Measurements from ENCODE around the gene BCL6B.
"Not testable (repeated sequence)": the region's sequence is repeated elsewhere in the genome, so short reads cannot be mapped to it uniquely, and the experiment has no call there.

BCL6B gene

GRCh38 chr17:7029659-7030058, 6.8 kb downstream of the BCL6B start:
- peak; percentile 40 to 70 for DNase-seq

DNA sequence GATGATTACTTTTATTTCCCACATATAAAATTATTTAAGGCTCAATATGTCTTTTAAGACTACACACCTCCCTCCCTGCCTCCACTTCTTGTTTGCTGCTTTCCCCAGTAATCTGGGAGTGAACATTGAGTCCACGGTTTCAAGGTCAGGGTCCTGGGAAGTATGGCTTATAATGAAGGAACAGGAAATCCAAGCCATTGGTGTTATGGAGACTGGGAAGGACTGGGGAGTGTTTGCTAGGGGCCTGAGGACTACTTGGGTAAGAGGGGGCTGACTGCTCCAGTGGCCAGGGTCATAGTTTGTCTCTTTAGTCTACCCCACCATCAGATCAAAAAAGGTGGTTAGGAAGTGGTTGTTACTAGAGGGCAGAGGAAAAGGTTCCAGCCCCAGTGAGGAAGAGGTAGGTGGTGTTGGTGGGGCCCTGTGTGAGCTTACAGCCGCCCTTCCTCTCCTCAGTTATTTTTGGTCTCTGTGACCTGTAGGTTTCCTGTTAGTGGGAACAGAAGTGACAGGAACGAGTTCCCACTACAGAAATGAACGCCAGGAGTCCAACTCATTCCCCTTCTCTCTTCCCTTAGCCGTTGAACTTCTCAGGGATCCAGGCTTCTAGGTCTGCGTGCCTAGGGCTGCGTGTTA, 12.2 kb downstream of the BCL6B start:
- DNase-seq = no peak

DNA sequence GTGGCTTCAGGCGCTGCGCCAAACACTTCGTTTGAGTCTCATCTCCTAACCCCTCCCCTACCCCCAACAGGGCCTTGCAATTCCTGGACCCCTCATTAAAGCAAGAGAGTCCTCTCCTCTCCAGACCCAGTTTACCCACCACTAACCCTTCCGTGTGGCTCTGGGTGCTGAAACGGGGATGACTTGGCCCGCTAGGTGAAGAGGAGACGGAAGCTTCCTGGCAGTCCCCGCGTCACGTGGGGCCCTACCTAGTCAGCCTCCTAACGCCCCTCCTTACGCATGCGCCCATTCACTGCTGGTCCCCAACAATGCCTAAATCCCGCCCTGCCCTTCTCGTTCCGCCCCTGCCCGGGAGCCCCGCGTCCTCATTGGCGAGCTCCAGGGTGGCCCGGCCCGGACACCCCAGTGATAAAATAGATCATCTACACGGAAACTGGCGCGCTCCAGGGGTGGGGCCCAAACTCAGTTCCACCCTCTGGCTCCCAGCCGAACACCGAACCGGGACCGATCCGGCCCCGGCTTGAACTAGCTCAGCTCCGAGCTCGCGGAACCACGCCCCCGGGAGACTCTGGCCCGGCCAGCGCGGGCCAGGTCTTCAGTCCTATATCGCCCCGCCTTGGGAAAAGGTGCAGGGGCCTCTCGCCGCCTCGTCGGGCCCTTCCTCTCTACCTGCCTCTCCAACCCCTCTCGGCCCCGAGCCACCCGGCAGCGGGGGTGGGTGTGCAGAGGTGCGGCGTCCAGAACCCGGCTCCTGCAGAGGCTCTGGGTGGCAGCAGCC, 12.9 kb downstream of the BCL6B start, which contains the start of gene SLC16A13:
Gene SLC16A13 (plus strand): TSS at position 425 of the 778 bp plus-strand sequence. CDS start 368 bp downstream, outside the sequence.
- DNase-seq = peak; percentile 97

DNA sequence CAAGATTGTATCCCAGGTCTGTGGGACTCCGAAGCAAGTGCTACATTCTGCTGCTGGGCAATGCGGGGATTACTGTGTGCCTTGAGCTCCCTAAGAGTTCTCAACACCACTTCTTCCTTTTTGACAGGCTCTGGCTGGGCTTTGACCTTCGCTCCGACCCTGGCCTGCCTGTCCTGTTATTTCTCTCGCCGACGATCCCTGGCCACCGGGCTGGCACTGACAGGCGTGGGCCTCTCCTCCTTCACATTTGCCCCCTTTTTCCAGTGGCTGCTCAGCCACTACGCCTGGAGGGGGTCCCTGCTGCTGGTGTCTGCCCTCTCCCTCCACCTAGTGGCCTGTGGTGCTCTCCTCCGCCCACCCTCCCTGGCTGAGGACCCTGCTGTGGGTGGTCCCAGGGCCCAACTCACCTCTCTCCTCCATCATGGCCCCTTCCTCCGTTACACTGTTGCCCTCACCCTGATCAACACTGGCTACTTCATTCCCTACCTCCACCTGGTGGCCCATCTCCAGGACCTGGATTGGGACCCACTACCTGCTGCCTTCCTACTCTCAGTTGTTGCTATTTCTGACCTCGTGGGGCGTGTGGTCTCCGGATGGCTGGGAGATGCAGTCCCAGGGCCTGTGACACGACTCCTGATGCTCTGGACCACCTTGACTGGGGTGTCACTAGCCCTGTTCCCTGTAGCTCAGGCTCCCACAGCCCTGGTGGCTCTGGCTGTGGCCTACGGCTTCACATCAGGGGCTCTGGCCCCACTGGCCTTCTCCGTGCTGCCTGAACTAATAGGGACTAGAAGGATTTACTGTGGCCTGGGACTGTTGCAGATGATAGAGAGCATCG, 15.4 kb downstream of the BCL6B start:
- no peak for DNase-seq

- DNase-seq = no peak
Measured at GRCh38 chr17:7039832-7040231, 17.0 kb downstream of the BCL6B start.

DNA sequence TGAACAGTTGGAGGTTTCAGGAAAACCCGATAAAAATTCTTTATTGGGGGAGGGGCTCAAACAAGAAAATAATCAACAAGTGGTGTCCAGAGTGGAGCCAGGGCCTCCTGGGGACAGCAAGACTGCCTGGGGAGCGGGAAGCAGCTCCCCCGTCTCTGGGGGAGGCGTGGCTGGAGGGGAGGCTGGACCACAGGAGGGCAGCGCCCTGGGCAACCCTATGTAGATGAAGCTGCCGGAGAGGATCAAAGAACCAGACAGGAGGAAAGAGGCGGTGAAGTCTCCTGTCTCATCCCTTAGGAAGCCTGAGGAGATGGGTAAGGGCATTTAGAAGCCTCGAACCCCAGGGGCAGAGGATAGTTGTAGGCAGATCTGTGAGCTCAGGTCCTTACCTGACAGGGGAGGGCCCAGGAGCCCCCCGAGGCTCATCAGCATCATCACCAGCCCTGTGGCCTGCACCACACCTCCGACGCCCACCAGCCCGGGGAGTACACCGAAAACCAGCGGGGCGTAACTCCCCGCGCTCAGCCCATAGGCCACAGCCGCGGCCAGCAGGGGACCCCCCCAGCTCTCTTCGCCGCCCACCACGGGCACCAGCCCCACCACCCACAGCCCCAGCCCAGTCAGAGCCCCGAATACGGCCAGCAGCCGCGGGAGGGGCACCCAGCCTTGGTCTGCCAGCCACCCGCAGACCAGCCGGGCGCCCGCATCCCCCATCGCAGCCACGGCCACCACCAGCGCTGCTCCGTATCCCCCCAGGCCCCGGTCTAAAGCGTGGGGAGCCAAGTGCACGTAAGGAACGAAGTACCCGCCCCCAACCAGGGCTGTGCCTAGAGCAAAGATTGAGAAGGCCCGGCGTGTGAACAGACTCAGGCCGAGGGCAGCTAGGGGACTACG, 19.0 kb downstream of the BCL6B start:
- no peak for DNase-seq

DNA sequence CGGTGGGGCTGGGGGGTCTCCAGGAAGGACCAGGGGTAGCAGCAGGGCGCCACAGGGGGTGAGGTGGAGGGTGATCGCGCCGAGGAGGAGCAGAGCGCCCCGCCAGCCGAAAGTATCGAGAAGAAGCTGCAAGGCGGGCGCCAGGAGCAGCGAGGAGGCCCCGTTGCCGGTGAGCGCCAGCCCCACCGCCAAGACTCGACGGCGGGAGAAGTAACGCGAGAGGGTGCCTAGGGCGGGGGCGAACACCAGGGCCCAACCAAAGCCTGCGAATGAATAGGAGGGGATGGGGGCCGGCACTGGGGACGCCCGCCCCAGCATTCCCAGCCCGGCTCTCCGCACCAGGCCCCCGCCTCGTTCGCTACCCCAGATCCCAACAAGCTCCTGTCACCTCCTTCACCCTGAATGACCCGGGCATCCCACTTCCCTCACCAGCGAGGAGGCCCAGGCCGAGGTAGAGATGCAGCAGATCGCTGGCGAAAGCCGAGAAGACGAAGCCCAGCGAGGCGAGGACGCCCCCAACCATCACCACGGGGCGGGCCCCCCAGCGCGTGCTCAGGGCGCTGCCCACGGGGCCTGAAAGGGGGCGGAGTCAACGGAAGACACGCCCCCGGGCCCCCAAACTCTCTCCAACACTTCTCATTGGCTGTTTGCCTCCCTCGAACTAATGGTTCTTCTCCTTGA, 19.8 kb downstream of the BCL6B start:
- DNase-seq = no peak

GRCh38 chr17:7043182-7043496, 20.3 kb downstream of the BCL6B start:
- no peak for DNase-seq

DNA sequence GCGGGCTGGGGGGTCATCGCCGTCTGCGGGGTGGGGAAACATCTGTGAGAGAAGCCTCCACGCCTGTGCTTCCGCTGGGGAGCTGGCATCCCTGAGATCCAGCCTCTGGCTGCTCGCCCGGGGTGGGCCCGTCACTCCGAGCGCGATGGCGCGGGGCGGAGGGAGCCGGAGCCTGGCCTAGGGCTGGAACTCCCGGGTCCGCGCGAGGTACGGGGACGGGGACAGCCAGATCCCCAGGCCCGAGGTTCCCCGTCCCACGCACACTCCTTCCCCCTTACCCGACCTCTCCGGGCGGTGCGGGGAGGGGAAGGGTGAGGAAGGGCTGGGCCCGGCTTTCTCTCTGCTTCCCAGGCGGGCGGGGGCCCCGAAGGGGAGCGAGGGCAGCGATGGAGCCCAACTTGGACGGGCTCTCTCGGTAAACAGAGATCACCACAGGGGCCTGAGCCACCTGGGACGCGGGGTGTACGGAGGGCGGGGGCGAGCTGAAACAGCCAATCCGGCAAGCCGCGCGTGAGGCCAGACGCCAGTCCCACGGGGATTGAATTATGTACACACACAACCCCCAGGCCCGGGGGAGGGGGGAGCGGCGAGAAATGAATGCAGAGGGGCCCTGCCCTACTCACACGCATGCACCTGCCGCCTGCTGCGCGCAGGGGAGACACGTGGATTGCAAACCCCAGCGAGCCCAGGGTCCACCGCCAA, 20.8 kb downstream of the BCL6B start, which contains the start of gene SLC16A11:
Gene SLC16A11 (minus strand): TSS at position 596 of the 702 bp plus-strand sequence. CDS start 579 bp downstream, at position 17.
- DNase-seq = no peak

DNA sequence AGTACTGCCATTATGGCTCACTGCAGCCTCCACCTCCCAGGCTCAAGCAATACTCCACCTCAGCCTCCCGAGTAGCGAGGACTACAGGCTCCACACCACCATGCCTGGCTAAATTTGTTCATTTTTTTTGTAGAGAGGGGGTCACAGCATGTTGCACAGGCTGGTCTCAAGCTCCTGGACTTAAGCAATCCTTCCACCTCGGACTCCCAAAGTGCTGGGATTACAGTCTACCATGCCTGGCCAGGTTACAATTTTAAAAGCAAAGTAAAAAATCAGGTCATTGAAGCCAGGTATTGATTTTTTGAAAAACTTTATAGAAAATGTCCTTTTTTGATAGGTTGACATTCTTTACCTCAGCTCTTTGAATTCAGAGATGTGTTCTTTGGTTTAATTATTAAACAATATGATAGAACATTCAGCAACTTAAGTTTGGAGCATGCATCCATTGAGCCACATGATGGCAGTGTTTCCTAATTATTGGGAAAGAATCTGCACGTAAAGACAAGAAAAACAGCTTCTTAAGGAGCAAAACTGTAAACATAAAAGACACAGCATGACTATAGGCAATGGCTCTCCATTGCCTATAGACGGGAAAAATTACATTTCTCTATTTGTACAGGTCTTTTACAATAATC, 22.8 kb downstream of the BCL6B start:
- DNase-seq = peak; percentile 78 to 87

GRCh38 chr17:7046127-7046724, 23.4 kb downstream of the BCL6B start:
- DNase-seq = no peak

GRCh38 chr17:7046725-7047397, 24.0 kb downstream of the BCL6B start:
- DNase-seq = not testable (repeated sequence)

DNA sequence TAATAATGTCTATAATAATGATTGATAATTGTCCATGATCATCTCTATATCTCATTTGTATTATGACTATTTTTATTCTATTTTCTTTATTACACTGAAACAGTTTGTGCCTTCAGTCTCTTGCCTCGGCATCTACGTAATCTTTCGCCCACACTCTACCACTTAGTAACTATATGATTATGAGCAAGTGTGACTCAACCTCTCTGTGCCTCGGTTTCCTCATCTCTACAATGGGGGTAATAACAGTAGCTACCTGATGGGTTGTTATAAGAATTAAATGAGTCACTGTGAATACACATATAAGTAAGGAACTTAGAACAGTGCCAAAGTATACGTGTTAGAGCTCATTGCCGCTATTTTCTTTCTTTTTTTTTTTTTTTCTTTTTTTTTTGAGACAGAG, 24.7 kb downstream of the BCL6B start:
- DNase-seq = no peak

GRCh38 chr17:7048968-7049367, 26.1 kb downstream of the BCL6B start:
- no peak for DNase-seq

DNA sequence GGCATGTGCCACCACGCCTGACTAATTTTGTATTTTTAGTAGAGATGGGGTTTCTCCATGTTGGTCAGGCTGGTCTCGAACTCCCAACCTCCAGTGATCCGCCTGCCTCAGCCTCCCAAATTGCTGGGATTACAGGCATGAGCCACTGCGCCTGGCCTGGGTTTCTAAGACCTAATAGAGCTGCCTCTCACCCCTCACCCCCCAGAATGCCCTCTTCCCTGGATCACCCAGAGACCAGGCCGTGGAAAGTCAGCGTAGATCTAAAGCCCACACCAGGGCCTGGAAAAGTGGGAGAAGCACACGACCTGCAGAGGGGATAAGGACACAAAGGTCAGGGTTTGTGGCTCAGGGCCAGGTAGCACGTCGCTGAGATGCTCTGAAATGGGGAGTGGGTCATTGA, 27.7 kb downstream of the BCL6B start:
- not testable (repeated sequence) for DNase-seq

- no peak for DNase-seq
Measured at GRCh38 chr17:7056386-7056785, 33.5 kb downstream of the BCL6B start.

DNA sequence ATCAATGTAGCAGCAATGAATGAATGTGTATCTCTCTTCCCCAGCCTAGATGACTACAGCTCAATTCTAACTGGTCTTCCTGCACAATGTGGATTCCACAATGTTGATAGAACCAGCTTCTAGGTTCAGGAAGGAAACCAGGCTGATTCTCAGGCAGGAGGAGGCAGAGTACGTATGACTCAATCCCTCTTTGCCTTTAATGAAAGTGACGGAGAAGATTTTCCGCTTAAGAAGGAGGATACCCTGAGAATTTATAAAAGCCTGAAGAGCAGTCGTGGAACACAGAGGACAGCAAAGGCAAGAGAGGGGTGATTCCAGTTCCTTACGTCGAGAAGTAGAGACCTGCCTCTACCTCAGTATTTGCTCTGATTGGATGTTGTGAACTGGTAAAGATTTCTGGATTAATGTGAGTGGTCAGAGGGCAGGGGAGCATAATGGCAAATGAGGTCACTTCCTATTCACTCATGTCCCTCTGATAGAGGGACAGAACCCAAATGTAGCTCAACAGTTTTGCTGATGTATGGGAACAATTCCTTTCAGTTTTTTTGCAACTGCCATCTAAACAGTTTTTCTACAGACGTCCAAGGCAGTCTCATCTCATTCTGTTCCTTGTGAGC, 36.1 kb downstream of the BCL6B start:
- no peak for DNase-seq

- DNase-seq = peak; percentile 30 to 50
Measured at GRCh38 chr17:7060165-7060891, 37.5 kb downstream of the BCL6B start.
